22Rv1 (cell line): ENCODE measurements around the gene ARID3B.

ENCODE experiments used
- CTCF ChIP-seq: fragments of 450-650 bp; IDR thresholded peaks from 2 replicates; pipeline ENCODE4 v1.5.1; 2017; ENCODE audit warnings: mild to moderate bottlenecking
- ZFX ChIP-seq: fragments of 450-650 bp; IDR thresholded peaks from 2 replicates; pipeline ENCODE4 v1.6.1; 2017; ENCODE audit warnings: antibody characterized with exemption, borderline replicate concordance

- TF ChIP-seq CTCF: no peak
- TF ChIP-seq ZFX: no peak
These were observed 90.4 kb downstream of the ARID3B start for GRCh38 chr15:74631408-74631807.
